GM12864 (cell line): Measurements from ENCODE around the gene KSR2.

Source experiments
- DNase-seq: peaks from one replicate; pipeline ENCODE4 v3.0.0-alpha.2; 2011; ENCODE audit warnings: low read depth
- H3K4me3 ChIP-seq: 2 replicates; pipeline ENCODE4 v1.5.1; 2011; ENCODE audit warnings: mild to moderate bottlenecking, low read depth, low read length, control low read depth
- TF ChIP-seq, protein P1 (sequence below): IDR thresholded peaks from 2 replicates; pipeline ENCODE4 v1.5.1; 2011; ENCODE audit warnings: low read depth, mild to moderate bottlenecking, moderate library complexity, low read length, control low read depth, inconsistent platforms; ENCODE audit errors: missing control alignments

Gene KSR2

GRCh38 chr12:117506333-117506732, 462.5 kb downstream of the KSR2 start:
- H3K4me3 ChIP-seq: no peak overlapping the region
- DNase-seq: no peak
- TF ChIP-seq, protein P1, sequence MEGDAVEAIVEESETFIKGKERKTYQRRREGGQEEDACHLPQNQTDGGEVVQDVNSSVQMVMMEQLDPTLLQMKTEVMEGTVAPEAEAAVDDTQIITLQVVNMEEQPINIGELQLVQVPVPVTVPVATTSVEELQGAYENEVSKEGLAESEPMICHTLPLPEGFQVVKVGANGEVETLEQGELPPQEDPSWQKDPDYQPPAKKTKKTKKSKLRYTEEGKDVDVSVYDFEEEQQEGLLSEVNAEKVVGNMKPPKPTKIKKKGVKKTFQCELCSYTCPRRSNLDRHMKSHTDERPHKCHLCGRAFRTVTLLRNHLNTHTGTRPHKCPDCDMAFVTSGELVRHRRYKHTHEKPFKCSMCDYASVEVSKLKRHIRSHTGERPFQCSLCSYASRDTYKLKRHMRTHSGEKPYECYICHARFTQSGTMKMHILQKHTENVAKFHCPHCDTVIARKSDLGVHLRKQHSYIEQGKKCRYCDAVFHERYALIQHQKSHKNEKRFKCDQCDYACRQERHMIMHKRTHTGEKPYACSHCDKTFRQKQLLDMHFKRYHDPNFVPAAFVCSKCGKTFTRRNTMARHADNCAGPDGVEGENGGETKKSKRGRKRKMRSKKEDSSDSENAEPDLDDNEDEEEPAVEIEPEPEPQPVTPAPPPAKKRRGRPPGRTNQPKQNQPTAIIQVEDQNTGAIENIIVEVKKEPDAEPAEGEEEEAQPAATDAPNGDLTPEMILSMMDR: no peak

GRCh38 chr12:117502633-117503032, 466.2 kb downstream of the KSR2 start:
- H3K4me3 ChIP-seq: no peak overlapping the region
- TF ChIP-seq, protein P1: no peak
- no peak for DNase-seq

- DNase-seq: no peak
- H3K4me3 ChIP-seq: no peak overlapping the region
- TF ChIP-seq, protein P1: no peak
Observed at GRCh38 chr12:117502233-117502632, 466.6 kb downstream of the KSR2 start.

GRCh38 chr12:117501076-117501869, 467.5 kb downstream of the KSR2 start:
- no peak overlapping the region for H3K4me3 ChIP-seq
- TF ChIP-seq, protein P1: no peak
- no peak for DNase-seq

DNA sequence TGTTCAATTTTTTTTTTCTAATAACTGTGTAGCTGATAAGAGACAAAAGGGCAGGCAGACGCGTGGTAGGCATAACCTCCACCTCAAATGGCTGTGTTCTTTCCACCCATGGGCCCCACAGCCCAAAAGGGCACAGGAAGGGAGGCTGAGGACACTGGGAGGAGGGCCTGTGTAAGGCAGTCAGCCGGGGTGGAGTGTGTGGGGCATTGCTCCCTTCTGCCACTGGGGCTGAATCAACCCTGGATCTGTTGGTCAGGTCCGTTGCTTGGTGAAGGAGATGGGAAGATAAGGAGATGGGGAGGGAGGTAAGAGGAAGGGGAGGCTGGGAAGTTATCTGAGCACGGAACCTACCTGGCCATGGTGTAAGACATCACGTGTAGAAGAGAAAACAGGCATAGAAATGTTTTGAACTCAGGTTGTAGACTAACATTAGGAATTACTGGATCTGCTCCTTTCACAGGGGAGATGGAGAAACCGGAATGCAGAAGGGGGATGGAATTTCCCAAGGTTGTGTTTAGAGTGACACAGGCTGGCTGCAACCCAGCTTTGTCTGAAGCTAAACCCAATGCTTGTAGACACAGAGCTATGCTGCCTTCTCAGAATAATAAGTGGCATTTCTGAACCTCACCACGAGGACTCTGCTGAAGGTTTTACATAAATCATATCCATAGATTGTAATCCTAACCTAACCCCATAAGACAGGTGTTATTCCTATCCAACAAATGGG, 468.9 kb downstream of the KSR2 start:
- no peak overlapping the region for H3K4me3 ChIP-seq
- TF ChIP-seq, protein P1: no peak
- DNase-seq: no peak

DNA sequence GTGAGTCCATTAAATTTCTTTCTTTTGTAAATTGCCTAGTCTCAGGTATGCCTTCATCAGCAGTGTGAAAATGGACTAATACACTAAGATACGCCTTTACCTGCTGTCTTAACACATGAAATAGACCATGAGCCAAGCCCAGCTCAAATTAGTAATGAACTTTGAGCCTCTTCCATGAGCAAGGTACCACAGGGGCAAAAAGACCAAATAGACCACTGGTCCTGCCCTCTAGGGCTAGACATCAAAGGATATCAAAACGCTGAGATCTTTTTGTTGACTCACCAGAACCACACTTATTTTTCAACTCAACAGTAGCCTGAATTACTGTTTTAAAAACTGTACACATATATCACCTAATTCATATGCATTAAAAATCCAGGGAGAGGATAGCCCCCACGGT, 469.9 kb downstream of the KSR2 start:
- TF ChIP-seq, protein P1: no peak
- no peak for DNase-seq
- H3K4me3 ChIP-seq: no peak overlapping the region

DNA sequence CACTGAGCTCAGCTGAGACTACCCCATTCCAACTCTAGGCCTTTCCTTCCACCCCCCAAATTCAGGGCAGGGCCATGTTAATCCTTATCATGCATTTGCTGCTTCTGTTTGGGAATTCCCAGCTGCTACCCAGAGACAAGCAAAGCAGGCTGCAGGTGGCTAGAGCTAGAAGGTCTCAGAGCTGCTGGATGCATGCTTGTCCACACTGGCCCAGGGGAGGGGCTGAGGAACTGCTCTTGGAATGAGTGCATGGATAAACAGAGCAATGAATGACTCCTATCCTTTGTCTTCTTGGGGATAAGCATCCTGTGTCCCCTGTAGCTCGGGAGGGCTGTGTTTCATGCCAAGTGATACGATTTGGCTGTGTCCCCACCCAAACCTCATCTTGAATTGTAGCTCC, 470.5 kb downstream of the KSR2 start:
- TF ChIP-seq, protein P1: no peak
- DNase-seq: no peak
- H3K4me3 ChIP-seq: no peak overlapping the region
